HCT116 (cell line): Measurements from ENCODE around the gene GAMT.

Experiments
- CTCF ChIP-seq, 3 experiments: fragments of 200-600 bp in 1 of 3; sonication (generic) in 1 of 3; IDR thresholded peaks in 2 of 3; conservative IDR thresholded peaks in 1 of 3; 2 replicates each; pipeline ENCODE4 v1.5.1; 2012 to 2017; ENCODE audit warnings: low read depth in 2 of 3, low read length in 2 of 3, antibody characterized with exemption in 1 of 3, borderline replicate concordance in 1 of 3, control low read depth in 1 of 3, mild to moderate bottlenecking in 1 of 3, mixed read lengths in 1 of 3, mixed run types in 1 of 3, moderate library complexity in 1 of 3; ENCODE audit not compliant: insufficient read depth in 1 of 3
- POLR2A ChIP-seq: IDR thresholded peaks from 2 replicates; pipeline ENCODE4 v1.7.0; 2011; ENCODE audit warnings: borderline replicate concordance; ENCODE audit not compliant: insufficient read depth, insufficient read length; ENCODE audit errors: extremely low read depth
- POLR2AphosphoS5 ChIP-seq: IDR thresholded peaks from 2 replicates; pipeline ENCODE4 v1.6.1; 2011; ENCODE audit warnings: mild to moderate bottlenecking, low read depth, low read length, moderate library complexity
- RAD21 ChIP-seq: IDR thresholded peaks from 2 replicates; pipeline ENCODE4 v1.6.1; 2012; ENCODE audit warnings: low read depth, mild to moderate bottlenecking
- REST ChIP-seq: IDR thresholded peaks from 2 replicates; pipeline ENCODE4 v1.6.1; 2012; ENCODE audit warnings: low read depth
- SIN3A ChIP-seq: IDR thresholded peaks from 2 replicates; pipeline ENCODE4 v1.6.1; 2012; ENCODE audit warnings: low read depth
- SP1 ChIP-seq: IDR thresholded peaks from 2 replicates; pipeline ENCODE4 v1.6.1; 2012; ENCODE audit warnings: low read depth
- SRF ChIP-seq: IDR thresholded peaks from 2 replicates; pipeline ENCODE4 v1.6.1; 2012; ENCODE audit warnings: low read depth
- YY1 ChIP-seq: IDR thresholded peaks from 2 replicates; pipeline ENCODE4 v1.6.1; 2011; ENCODE audit warnings: low read length, low read depth, moderate library complexity, mild to moderate bottlenecking; ENCODE audit not compliant: insufficient replicate concordance; ENCODE audit errors: extremely low read depth
- ZBTB33 ChIP-seq: IDR thresholded peaks from 2 replicates; pipeline ENCODE4 v1.6.1; 2011; ENCODE audit warnings: mild to moderate bottlenecking, low read length, moderate library complexity; ENCODE audit not compliant: insufficient replicate concordance; ENCODE audit errors: extremely low read depth
- ZFX ChIP-seq: fragments of 450-650 bp; IDR thresholded peaks from 2 replicates; pipeline ENCODE4 v1.6.1; 2017

- TF ChIP-seq POLR2A = no peak
- TF ChIP-seq CTCF (IDR thresholded peaks at IDR 0.05 in 2 of 3, conservative IDR thresholded peaks at IDR 0.05 in 1 of 3; ENCODE audit: borderline replicate concordance in 1 of 3, insufficient read depth in 1 of 3, low read depth in 2 of 3, low read length in 2 of 3) = no peak
- no peak for TF ChIP-seq SP1
- no peak for TF ChIP-seq SIN3A
- TF ChIP-seq POLR2AphosphoS5 = no peak
- no peak for TF ChIP-seq RAD21
- TF ChIP-seq YY1 = no peak
- no peak for TF ChIP-seq ZBTB33
- no peak for TF ChIP-seq ZFX
- TF ChIP-seq SRF = no peak
- TF ChIP-seq REST = no peak
These were observed 34.1 kb upstream of the GAMT start for GRCh38 chr19:1435378-1435989.
